GM19324 (cell line): ENCODE results near the gene DNAJC3.

Source experiments
- ATAC-seq: cut with Tn5 transposase; IDR thresholded peaks from one replicate; pipeline ENCODE4 v1.9.1; 2021; ENCODE audit warnings: mild to moderate bottlenecking, moderate library complexity; ENCODE audit not compliant: unreplicated experiment, low FRiP score

The DNAJC3 gene

GRCh38 chr13:95833719-95834118 lies 156.8 kb downstream of the DNAJC3 start:
- no peak for ATAC-seq

- peak; percentile 76 for ATAC-seq
Measured at GRCh38 chr13:95834134-95834765, 157.3 kb downstream of the DNAJC3 start.

GRCh38 chr13:95841894-95842293 lies 165.0 kb downstream of the DNAJC3 start:
- ATAC-seq: no peak

- ATAC-seq: no peak
Measured at GRCh38 chr13:95842898-95843297, 166.0 kb downstream of the DNAJC3 start.
